ENCODE measurements around the gene ZNF511. TPM values are rescaled to one million over a fixed set of nuclear protein-coding genes. Genes with fewer than 3 reads are reported as not detected.
A peak's percentile ranks its signal among the peaks of the same experiment; 100 is the strongest.

ZNF511 gene
- total RNA-seq, 1 donor: 24.6 TPM

DNA sequence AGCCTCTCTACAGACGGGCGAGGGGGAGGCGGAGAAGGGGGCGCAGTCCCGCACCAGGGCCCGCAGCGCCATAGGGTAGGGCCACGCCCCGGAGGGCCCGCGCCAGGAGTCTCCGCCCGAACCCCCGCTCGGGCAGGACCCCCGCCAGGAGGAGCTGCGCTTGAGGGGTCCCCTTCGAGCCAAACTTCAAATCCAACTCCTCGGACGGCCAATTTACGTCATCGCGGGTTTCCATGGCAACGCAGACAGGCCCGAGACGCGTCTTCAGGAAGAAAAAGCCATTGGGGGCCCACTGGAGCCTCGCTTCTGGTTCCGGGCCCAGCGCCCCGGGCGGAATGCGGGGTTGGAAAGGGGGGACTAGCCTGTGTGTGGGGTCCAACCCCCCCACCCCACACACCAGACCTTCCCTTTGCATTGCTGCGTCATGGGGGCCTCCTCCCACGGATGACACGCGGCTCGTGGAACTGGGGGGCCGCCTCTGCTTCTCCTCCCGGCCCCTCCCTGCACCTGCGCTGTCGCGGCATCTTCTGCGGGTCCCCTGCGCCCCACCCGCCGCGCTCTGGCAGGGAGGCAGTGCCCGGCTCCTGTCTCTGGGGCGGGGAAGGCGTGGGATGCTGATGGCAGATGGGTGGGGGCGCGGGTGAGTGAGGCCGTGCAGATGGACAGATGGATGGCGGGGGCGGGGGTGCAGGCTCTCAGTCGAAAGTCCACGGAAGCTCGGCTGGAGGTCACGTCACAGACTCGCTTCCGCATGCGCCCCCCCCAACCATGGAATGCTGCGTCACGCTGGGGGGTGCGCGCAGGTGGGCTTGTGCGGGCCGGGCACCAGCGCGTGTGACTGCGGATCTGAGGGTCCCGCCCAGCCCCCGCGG, 26.8 kb downstream of the ZNF511 start:
- Histone ChIP-seq H2AFZ (ENCODE audit: low read length) (no peak overlapping the region), H3K4me1 (ENCODE audit: insufficient read depth, low read length) (no peaks in the 10 kb centered on the region), H3K27ac (ENCODE audit: low read depth, low read length) (no peak overlapping the region), H3K4me2 (ENCODE audit: insufficient read depth, low read length) (peak overlapping the region; percentile 69), H3K79me2 (ENCODE audit: insufficient read depth, low read length) (no peaks in the 10 kb centered on the region), H3K27me3 (ENCODE audit: insufficient read depth, low read length) (peaks cover 57% of the 10 kb centered on the region), H3K36me3 (ENCODE audit: insufficient read depth, low read length) (no peaks in the 10 kb centered on the region), H3K9me3 (ENCODE audit: low read depth, low read length) (no peaks in the 10 kb centered on the region), H3K4me3 (ENCODE audit: insufficient read depth, low read length) (peak overlapping the region; percentile 45), H4K20me1 (ENCODE audit: insufficient read depth, low read length) (no peaks in the 10 kb centered on the region)
- peak; percentile 95 for DNase-seq (ENCODE audit: insufficient read length, low spot score, missing footprints)
- TF ChIP-seq, protein P1, sequence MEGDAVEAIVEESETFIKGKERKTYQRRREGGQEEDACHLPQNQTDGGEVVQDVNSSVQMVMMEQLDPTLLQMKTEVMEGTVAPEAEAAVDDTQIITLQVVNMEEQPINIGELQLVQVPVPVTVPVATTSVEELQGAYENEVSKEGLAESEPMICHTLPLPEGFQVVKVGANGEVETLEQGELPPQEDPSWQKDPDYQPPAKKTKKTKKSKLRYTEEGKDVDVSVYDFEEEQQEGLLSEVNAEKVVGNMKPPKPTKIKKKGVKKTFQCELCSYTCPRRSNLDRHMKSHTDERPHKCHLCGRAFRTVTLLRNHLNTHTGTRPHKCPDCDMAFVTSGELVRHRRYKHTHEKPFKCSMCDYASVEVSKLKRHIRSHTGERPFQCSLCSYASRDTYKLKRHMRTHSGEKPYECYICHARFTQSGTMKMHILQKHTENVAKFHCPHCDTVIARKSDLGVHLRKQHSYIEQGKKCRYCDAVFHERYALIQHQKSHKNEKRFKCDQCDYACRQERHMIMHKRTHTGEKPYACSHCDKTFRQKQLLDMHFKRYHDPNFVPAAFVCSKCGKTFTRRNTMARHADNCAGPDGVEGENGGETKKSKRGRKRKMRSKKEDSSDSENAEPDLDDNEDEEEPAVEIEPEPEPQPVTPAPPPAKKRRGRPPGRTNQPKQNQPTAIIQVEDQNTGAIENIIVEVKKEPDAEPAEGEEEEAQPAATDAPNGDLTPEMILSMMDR (IDR thresholded peaks at IDR 0.05; ENCODE audit: extremely low read depth, low read depth, low read length): no peak

- H3K27me3 ChIP-seq (ENCODE audit: insufficient read depth, low read length): peaks cover 52% of the 10 kb centered on the region
- DNase-seq (ENCODE audit: insufficient read length, low spot score, missing footprints): no peak
- H4K20me1 ChIP-seq (ENCODE audit: insufficient read depth, low read length): no peaks in the 10 kb centered on the region
- no peaks in the 10 kb centered on the region for H3K9me3 ChIP-seq (ENCODE audit: low read depth, low read length)
- no peak overlapping the region for H2AFZ ChIP-seq (ENCODE audit: low read length)
- H3K4me3 ChIP-seq (ENCODE audit: insufficient read depth, low read length): no peak overlapping the region
- no peaks in the 10 kb centered on the region for H3K79me2 ChIP-seq (ENCODE audit: insufficient read depth, low read length)
- H3K27ac ChIP-seq (ENCODE audit: low read depth, low read length): no peak overlapping the region
- H3K36me3 ChIP-seq (ENCODE audit: insufficient read depth, low read length): no peaks in the 10 kb centered on the region
- H3K4me2 ChIP-seq (ENCODE audit: insufficient read depth, low read length): no peak overlapping the region
- TF ChIP-seq, protein P1 (IDR thresholded peaks at IDR 0.05; ENCODE audit: extremely low read depth, low read depth, low read length): no peak
- H3K4me1 ChIP-seq (ENCODE audit: insufficient read depth, low read length): no peaks in the 10 kb centered on the region
Observed at GRCh38 chr10:133336118-133336576, 27.4 kb downstream of the ZNF511 start.

- H4K20me1 ChIP-seq (ENCODE audit: insufficient read depth, low read length): no peaks in the 10 kb centered on the region
- no peaks in the 10 kb centered on the region for H3K4me1 ChIP-seq (ENCODE audit: insufficient read depth, low read length)
- DNase-seq (ENCODE audit: insufficient read length, low spot score, missing footprints): peak; percentile 81
- H3K27ac ChIP-seq (ENCODE audit: low read depth, low read length): no peak within 1 kb of the TSS
- no peaks in the 10 kb centered on the region for H3K36me3 ChIP-seq (ENCODE audit: insufficient read depth, low read length)
- no peaks in the 10 kb centered on the region for H3K9me3 ChIP-seq (ENCODE audit: low read depth, low read length)
- TF ChIP-seq, protein P1 (IDR thresholded peaks at IDR 0.05; ENCODE audit: extremely low read depth, low read depth, low read length): no peak
- H3K27me3 ChIP-seq (ENCODE audit: insufficient read depth, low read length): peaks cover 46% of the 10 kb centered on the region
- H3K79me2 ChIP-seq (ENCODE audit: insufficient read depth, low read length): no peaks in the 10 kb centered on the region
- no peak within 1 kb of the TSS for H3K4me2 ChIP-seq (ENCODE audit: insufficient read depth, low read length)
- H2AFZ ChIP-seq (ENCODE audit: low read length): no peak within 1 kb of the TSS
- H3K4me3 ChIP-seq (ENCODE audit: insufficient read depth, low read length): no peak within 1 kb of the TSS
Observed at GRCh38 chr10:133336577-133337369, 28.1 kb downstream of the ZNF511 start, which contains the start of gene CALY. Gene CALY, minus strand, starts transcription at chr10:133336896. Its CDS starts 7,907 bp downstream, at chr10:133328989.

DNA sequence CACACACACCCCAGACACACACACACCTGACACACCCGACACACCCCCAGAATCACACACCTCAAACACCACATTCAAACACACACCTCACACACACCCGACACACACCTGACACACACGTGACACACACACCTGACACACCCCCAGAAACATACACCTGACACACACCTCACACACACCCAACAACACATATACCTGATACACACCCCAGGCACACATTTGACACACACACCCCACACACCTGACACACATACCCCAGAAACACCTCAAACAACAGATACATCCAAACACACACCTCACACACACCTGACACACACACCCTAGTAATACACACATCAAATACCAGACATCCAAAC, 28.6 kb downstream of the ZNF511 start:
- Histone ChIP-seq H3K4me1 (ENCODE audit: insufficient read depth, low read length) (no peaks in the 10 kb centered on the region), H3K4me3 (ENCODE audit: insufficient read depth, low read length) (no peak overlapping the region), H3K27ac (ENCODE audit: low read depth, low read length) (no peak overlapping the region), H3K36me3 (ENCODE audit: insufficient read depth, low read length) (no peaks in the 10 kb centered on the region), H3K27me3 (ENCODE audit: insufficient read depth, low read length) (peaks cover 40% of the 10 kb centered on the region), H3K4me2 (ENCODE audit: insufficient read depth, low read length) (no peak overlapping the region), H2AFZ (ENCODE audit: low read length) (no peak overlapping the region), H3K79me2 (ENCODE audit: insufficient read depth, low read length) (no peaks in the 10 kb centered on the region), H4K20me1 (ENCODE audit: insufficient read depth, low read length) (no peaks in the 10 kb centered on the region), H3K9me3 (ENCODE audit: low read depth, low read length) (no peaks in the 10 kb centered on the region)
- DNase-seq (ENCODE audit: insufficient read length, low spot score, missing footprints): no peak
- TF ChIP-seq, protein P1 (IDR thresholded peaks at IDR 0.05; ENCODE audit: extremely low read depth, low read depth, low read length): no peak

Measured in osteoblast (primary cell).